Gastrocnemius medialis (tissue), 4 donors: Measurements from ENCODE around the gene KRTAP4-1.

Source experiments
- CTCF ChIP-seq, 5 experiments: fragments of 450-650 bp in 3 of 5; fragments of 200-600 bp in 2 of 5; sonication (generic) in 2 of 5; IDR thresholded peaks in 4 of 5; conservative IDR thresholded peaks in 1 of 5; 1 replicate in 4 of 5; 2 replicates in 1 of 5; pipeline ENCODE4 v1.5.1; 2016 to 2019; ENCODE audit warnings: antibody characterized with exemption in 5 of 5, mild to moderate bottlenecking in 3 of 5, moderate library complexity in 3 of 5
- POLR2A ChIP-seq, 2 donors: fragments of 450-650 bp; IDR thresholded peaks; one replicate each; pipeline ENCODE4 v1.6.1; 2017; ENCODE audit warnings: antibody characterized with exemption in 2 of 2, mild to moderate bottlenecking in 2 of 2, moderate library complexity in 2 of 2

- no peak for TF ChIP-seq CTCF (IDR thresholded peaks at IDR 0.05 in 4 of 5, conservative IDR thresholded peaks at IDR 0.05 in 1 of 5)
- no peak for TF ChIP-seq POLR2A (IDR thresholded peaks at IDR 0.05)
Observed at GRCh38 chr17:41144846-41145245, 39.9 kb downstream of the KRTAP4-1 start.
